H1 (cell line): ENCODE measurements around the gene CHD6. TPM values are rescaled to one million over a fixed set of nuclear protein-coding genes. Genes with fewer than 3 reads are reported as not detected.

Source experiments
- CTBP2 ChIP-seq: IDR thresholded peaks from 2 replicates; pipeline ENCODE4 v1.7.0; 2011; ENCODE audit warnings: borderline replicate concordance, mild to moderate bottlenecking, moderate library complexity, mixed read lengths, low read length; ENCODE audit not compliant: insufficient read depth, insufficient read length
- HDAC6 ChIP-seq: IDR thresholded peaks from one replicate; pipeline ENCODE4 v1.7.1; 2012; ENCODE audit warnings: low read depth, mild to moderate bottlenecking, inconsistent platforms, low read length, moderate library complexity
- polyA plus RNA-seq, 7 experiments: library from polyadenylated mRNA; depleted of rRNA in 3 of 7; stranded (reverse) in 5 of 7; unstranded in 2 of 7; fragments of >200 nt in 5 of 7; fragments of 200-250 nt in 2 of 7; gene quantifications; 1 replicate in 5 of 7; 2 replicates in 1 of 7; 4 replicates in 1 of 7; pipeline versions ENCODE4 v1.2.1 to v1.2.3, GENCODE V29; 2011 to 2013; ENCODE audit warnings: missing spikeins in 2 of 7, mixed read lengths in 2 of 7
- total RNA-seq: library from RNA; stranded (reverse); fragmentation: NEBNext Ultra II Directional; extraction: Animal tissue kit (Norgen Biotek cat#: 25700); gene quantifications from 2 replicates; pipeline ENCODE4 v1.2.1, GENCODE V29; 2021

Gene CHD6
- total and polyA plus RNA-seq, 2 of the 8 experiments (the other 6 are each of a cell fraction or from before 2014, with no cell fraction given): 11.1 to 62.9 TPM

DNA sequence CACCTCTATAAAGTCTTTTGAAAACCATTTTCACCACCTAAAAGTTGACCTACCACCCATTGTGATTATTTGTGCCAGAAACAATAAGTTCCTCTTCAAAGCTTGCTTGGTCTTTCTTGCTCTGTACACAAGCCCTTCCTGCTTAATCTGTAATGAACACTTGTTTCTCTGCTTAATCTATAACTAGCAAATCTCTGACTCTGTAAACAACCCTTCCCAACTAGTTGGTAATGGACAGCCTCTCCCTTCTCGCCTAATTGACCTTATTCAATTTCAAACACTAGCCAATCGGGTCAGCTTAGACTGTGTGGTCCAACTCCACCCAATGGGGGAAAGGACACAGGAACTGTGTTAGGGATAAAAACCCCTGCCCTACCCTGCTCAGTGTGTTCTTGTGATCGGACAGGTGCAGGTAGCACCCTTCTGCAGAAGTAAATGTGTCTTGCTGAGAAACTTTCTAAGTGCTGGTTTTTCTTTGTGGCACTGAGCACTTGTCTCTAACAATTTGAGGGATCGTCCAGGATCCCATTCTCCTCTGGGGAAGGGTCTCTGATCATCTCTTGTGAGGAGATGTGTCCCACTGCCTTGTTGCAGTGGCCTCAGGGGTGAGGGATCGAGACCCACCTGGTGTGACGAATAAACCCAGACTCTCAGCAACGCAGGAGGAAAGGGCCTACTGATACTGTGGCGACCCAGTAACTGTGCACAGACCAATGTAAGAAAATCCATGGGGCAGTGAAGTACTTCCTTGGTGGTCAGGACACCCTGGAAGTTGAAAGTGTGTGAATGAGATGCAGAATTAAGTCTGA, 23.5 kb downstream of the CHD6 start (continued):
- TF ChIP-seq HDAC6 (no peak), CTBP2 (no peak)
